Renal cortical epithelial cell (primary cell): Measurements from ENCODE around the gene EML1. TPM values are rescaled to one million over a fixed set of nuclear protein-coding genes. Genes with fewer than 3 reads are reported as not detected.
A peak's percentile ranks its signal among the peaks of the same experiment; 100 is the strongest.

Experiments
- DNase-seq: peaks from one replicate; pipeline ENCODE4 v3.0.0-alpha.2; 2011; ENCODE audit warnings: low read depth
- total RNA-seq: library from RNA; depleted of rRNA; stranded (reverse); fragments of >200 nt; gene quantifications from 2 replicates; pipeline ENCODE4 v1.2.3, GENCODE V29; 2014

EML1 gene
- total RNA-seq, 1 donor from 2014 or later, result 130 TPM

- no peak for DNase-seq
These were observed 78.6 kb downstream of the EML1 start for GRCh38 chr14:99871771-99872170.

DNA sequence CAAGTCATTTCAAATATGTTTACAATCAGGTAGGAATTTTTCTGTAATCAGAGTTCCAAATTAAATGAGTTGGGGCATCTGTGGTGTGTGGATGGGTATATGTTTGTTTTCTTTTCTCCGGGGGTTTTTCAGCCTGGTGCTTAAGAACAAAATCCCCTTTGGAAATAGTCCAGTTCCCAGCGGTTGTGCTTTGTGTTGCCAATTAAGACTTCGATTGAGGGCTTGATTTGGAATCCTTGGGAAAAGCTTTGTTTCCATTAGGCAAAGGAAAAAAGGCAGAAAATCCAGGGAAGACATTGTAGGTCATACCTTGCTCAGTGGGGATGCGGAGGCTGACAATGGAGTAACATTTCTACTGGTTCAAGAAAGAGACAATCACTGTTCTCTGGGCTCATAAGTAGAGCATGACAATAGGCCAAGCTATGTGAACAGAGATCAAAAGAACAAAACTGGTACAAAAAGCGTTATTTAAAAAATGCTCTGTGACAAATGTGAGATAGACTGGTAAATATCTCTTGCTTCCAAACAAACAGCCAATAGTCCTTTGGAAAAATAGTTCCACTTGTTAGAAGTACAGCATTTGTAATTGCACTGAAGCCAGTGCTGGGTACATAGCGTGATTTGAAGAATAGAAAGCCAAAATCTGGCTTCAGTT lies 79.7 kb downstream of the EML1 start:
- peak; percentile 16 for DNase-seq

DNA sequence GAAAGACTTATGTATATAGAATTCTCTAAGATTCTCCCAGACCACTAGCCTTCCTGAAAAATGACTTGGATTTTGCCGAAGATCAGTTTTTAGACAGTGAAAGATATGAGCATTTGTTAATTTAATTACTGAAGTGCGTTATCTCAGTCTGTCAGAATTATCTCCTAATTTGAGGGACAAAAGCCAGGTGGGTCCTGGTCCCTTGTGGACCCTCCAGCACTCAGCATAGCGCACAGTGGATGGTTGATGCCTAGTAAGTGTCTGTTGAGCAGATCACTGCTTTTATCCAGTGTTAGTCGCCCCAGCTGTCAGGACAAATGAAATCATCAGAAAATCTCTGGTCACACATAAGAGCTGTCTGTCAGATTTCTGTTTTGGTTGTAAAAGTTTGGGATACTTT lies 80.4 kb downstream of the EML1 start:
- no peak for DNase-seq

- DNase-seq, result no peak
These were observed 81.1 kb downstream of the EML1 start for GRCh38 chr14:99874306-99874705.

DNA sequence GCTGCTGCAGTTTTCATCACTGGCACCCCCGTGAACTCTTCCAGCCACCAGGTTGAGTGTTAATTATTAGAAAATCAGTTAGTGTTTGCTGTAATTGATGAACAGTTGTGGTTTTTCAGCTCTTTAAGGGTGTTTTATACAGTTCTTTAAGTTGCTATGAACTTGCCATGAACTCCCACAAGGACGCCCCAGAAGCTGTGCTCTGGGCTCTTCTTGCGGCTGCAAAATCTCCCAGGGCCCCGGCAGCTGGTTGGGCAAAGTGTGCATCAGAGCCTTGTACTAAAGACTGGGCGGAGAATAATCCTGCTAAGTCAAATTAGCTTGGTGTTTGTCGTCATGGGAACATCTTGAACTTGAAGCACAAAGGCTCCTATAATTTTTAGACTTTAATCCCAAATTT lies 82.2 kb downstream of the EML1 start:
- peak; percentile 62 for DNase-seq

- no peak for DNase-seq
These were observed 82.6 kb downstream of the EML1 start for GRCh38 chr14:99875836-99876235.

DNA sequence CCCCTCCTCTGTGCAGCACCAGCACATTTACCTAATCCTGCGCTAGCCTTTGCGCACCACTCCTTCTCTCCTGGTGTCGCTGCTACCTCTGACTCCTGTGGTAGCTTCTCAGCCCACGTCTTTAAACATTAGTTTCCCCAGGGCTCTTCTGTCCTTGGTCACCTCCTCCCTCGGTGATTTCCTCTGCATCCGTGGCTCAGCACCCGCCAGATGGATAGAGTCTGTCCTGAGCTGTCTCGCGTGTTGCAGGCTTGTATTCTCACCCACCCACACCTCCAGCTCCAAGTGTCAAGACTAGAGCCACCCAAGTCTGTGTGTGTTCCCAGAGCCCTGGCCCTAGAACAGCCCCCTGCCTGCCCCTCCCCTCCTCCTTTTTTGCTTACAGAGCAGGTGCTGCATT lies 83.2 kb downstream of the EML1 start:
- DNase-seq, result no peak

DNA sequence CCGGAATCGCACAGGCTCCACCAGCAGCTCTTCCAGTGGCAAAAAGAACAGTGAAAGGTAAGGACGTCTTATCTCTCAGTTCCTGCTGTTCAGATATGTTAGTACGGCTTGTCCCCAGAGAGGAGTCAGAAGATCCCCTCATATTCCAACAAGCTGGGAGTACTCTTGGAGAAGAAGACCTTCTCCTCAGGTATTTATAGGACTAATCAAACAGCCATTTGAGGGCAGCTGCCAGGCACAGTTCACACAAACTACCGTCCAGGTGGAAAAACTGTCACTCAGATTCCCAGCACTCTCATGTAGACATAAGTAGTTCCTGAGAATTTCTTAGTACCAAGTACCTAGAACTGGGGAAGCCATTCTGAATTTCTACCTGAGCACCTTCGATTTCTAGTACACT lies 85.3 kb downstream of the EML1 start:
- DNase-seq, result no peak

DNA sequence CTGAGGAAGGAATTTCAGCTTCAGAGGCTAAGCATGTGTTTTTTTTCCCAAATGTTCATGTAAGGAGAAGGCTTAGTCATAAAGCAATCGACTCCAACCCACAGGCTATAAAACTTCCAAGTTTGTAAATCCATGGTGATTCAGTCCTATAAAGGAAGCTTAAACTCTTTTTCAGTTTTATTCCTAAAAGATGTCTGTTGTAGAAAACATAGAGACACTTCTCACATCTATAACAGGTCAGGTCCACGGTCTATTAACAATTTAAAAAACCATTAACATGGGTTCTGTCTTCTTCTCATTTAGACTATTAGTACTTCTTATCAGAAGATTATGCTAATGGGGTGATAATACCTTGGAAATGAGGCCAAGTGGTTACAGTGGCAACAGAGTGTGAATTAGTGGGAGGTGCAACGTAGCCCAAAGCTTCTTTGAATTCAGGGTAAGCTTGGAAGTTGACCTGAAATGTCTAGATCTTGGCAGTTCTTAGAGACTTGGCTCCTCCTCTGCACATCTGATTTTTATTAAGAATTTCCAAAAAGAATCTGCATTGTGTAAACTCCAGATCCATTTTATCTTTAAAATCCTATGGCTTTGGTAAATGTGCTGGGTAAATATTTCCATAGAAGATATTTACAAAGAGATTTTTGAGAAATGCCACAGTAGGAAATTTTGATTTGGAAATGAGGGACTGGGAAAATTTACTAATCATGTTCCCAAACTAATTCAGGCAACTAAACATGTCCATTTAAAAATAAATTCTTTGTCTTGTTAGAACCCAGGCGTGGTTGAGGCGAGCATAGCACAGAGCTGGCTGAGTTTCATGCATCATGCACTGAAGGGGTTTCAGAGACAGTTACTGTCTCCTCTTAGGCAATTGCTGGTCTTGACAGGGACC lies 86.4 kb downstream of the EML1 start:
- peak; percentile 92 for DNase-seq

GRCh38 chr14:99880651-99881420 lies 87.6 kb downstream of the EML1 start:
- no peak for DNase-seq

DNA sequence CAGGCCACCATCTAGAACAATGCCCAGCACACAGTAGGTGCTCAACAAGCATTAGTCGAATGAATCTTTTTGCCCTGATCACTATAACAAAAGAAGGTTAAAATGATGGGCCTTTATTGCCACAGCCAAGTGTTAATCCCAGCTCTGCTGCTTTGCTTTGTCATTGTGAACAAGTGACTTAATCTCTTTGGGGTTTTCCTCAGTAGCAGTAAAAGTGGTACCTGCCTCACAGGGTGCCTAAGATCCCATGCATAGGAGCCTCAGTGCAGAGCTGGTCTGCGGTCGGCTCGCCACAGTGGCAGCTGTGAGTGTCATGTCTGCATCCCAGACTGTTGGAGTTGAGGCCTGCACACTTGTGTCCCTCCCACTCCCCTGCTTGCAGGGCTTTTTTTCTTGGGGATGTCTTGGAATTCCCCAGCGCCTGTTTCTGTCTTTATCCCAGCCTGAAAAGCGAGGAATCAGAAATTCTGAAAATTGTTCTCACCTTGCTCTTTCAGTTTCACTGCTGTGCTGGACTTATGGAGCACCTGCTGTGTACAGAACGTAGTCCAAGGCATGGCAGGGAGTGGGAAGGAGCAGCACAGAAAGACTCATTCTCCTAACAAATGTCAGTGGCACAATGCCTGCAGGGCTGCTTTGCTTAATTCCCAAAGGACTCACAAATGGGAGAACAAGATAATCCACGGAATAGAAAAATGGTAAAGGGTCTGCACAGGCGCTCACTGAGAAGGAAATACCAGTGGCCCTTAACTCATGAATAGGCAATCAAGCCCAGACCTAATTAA lies 90.8 kb downstream of the EML1 start:
- DNase-seq, result no peak

DNA sequence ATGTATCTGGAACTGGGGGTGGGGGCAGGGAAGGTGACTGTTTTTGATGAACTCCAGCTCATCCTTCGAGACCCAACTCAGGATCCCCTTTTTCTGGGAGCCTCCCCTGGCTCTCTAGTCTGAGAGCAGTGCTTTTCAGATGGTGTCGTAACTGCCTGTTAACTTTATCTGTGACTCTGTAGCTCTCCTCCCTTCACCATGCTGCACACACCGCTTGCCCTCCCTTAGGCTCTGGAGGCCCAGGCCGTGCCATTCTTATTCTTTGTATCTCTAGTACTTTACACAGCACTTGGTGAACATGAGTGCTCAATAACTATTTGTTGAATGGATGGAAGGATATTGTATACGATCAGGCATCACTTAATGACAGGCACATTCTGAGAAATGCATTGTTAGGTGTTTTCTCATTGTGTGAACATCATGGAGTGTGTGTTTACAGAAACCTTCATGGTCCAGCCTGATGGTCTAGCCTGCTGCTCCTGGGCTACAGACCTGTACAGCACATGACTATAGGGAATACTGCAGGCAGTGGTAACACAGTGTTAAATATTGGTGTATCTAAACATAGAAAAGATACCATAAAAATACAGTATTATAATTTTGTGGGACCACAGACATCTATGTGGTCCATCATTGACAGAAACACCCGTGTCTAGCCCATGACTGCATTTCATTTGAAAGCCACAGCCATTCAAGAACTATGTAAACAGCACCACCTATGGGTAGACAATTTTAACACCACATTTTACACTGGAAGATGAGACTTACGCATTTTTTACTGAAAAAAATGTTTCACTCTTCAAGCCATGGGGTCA lies 91.8 kb downstream of the EML1 start:
- peak; percentile 76 for DNase-seq

GRCh38 chr14:99885649-99885958 lies 92.4 kb downstream of the EML1 start:
- no peak for DNase-seq

DNA sequence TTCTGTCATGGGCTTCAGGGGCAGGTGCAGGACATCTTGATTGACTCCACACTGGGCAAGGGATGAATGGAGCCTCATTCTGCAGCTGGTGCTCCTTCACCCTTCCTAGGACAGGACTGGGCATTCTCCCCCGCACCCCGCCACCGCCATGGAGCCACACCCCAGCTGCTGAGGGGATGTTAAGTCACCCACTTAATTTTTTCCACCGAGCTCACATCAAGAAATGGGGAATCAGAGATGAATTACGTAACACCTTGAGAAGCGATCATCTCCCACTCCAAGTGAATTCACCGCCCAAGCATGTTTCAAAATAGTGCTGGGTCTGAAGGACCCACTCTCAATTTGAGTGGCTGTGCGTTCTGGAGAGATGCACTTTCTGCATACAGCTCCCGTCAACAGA lies 94.2 kb downstream of the EML1 start:
- no peak for DNase-seq

- DNase-seq, result no peak
These were observed 94.9 kb downstream of the EML1 start for GRCh38 chr14:99888149-99888548.

DNA sequence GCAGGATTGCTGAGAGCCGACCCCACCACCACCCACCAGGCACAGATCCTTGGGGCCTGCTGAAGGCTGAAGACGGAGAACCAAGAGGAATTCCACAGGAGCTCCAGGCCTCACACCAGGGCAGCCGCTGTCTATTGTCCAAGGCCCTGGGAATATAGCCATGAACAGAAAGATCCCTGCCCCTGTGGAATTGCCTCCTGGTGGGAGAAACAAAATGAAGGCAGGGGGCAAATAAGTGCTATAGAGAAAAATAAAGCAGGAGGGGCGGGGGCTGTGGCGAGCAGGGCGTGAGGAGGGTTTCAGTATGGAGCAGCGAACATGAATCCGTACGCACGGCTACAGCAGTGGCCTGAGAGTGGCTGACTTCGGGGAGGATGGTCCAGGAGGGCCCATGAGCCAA lies 96.1 kb downstream of the EML1 start:
- no peak for DNase-seq

DNA sequence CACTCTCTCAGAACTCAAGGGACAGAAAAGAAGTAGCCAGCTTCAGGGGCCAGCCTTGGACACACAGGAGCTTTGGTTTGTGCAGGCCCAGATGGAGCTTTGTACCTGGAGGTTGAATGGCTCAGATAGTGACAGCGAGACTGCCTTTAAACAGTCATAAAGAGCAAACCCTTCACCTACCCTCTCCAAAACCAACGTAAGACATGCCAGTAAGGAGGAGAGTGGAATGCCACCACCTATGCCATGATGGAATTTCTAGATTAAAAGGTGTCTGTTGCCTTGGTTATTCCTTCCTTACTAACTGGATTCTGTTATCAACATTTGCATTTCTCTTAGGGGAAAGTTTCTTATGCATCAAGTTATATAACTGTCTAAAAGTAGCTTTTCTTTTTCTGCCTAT lies 98.1 kb downstream of the EML1 start:
- DNase-seq, result no peak

DNA sequence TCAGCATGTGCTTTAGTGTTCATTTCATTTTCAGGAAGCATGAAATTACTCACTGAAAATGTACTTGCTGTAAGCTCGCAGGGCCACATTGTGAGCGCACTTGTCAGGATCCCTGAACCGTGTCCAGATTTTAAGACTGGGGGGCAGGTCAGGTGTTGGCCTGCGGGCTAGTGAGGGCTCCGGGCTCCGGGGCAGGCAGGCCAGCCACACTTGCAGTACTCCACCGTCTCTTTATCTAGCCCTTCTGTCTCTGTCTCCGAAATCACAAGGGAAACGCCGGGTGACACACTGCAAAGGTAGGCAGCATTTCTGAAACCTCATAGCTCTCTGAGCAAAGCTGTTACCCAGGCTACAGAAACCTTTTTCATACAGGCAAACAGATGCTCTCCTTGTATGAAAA lies 98.7 kb downstream of the EML1 start:
- peak; percentile 26 for DNase-seq

- peak; percentile 15 for DNase-seq
These were observed 99.2 kb downstream of the EML1 start for GRCh38 chr14:99892406-99892805.

DNA sequence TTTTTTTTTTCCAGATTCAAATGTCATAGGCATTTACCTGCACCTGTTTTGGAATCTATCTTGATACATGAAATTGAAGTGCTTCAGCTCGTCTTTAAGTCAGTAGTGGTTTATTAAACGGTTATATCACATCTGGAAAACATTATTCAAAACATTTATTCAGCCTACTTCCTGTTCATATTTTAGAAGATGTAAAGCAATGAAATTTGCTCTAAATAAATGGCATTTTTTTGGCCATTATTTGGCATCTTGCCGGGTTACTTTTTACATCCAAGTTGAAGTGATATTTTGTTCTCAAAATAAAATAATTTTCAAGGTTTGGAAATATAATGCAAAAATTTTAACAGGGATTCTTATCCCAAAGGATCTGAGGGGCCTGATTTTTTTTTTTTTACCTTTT lies 103.1 kb downstream of the EML1 start:
- DNase-seq, result no peak

GRCh38 chr14:99899578-99900178 lies 106.5 kb downstream of the EML1 start:
- peak; percentile 40 for DNase-seq
